ENCODE measurements around the gene PLPP2. TPM values are rescaled to one million over a fixed set of nuclear protein-coding genes. Genes with fewer than 3 reads are reported as not detected.

The PLPP2 gene
- total RNA-seq, 2 experiments from 2014 or later, result 0.36 TPM; not detected in 1

DNA sequence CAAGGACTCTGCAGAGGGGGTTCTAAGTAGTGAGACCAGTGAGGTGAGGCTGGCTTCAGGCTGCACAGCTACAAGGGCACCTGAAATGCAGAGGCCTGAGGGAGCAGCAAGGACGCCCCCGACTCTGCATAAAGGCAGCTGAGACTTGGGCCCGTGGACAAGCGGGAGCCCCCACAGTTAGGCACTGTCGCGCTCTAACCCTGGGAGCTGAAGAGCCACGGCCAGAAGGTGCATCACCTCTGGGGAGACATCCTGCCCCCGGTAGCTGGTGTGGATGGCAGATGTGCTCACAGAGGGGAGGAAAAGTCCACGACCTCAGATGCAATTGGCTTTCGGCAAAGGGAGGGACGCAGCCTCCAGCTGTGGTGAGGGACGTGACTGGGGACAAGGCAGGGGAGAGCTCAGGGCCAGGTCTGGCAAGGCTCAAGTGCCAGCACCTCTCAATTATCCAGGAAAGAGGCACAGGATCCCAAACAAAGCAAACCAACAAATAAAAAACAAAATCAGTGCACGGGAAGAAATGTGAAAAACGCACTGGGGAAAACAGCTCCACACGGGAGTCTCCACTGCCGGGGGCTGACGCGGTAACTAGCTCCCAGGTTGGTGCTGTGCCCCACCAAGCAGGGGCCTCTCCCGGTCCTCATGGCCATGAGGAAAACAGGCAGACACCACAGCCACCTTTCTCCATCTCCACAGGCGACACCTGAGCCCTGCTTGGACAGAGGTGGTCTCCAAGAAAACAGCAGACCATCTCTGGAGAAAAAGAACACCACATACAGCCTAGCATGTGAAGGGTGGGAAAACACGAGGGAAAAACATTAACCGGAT lies 23.0 kb upstream of the PLPP2 start:
- Mint-ChIP-seq H3K27me3 (no peaks in the 10 kb centered on the region), H3K4me1 (ENCODE audit: low read depth) (no peaks in the 10 kb centered on the region), H3K36me3 (ENCODE audit: low read depth) (peaks cover 23% of the 10 kb centered on the region), H3K9me3 (no peaks in the 10 kb centered on the region), H3K27ac (no peak overlapping the region), H3K4me3 (no peak overlapping the region)
- ATAC-seq (no peak), DNase-seq (no peak)
- ChIA-PET CTCF (no interaction called here), POLR2A (interaction anchor here (1.4 kb wide), 1 partner anchor 31 kb away, joined by 5 read pairs; the partner anchor contains the start of gene MIER2)
- TF ChIP-seq, protein P1, sequence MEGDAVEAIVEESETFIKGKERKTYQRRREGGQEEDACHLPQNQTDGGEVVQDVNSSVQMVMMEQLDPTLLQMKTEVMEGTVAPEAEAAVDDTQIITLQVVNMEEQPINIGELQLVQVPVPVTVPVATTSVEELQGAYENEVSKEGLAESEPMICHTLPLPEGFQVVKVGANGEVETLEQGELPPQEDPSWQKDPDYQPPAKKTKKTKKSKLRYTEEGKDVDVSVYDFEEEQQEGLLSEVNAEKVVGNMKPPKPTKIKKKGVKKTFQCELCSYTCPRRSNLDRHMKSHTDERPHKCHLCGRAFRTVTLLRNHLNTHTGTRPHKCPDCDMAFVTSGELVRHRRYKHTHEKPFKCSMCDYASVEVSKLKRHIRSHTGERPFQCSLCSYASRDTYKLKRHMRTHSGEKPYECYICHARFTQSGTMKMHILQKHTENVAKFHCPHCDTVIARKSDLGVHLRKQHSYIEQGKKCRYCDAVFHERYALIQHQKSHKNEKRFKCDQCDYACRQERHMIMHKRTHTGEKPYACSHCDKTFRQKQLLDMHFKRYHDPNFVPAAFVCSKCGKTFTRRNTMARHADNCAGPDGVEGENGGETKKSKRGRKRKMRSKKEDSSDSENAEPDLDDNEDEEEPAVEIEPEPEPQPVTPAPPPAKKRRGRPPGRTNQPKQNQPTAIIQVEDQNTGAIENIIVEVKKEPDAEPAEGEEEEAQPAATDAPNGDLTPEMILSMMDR (IDR thresholded peaks at IDR 0.05), result no peak
- intact Hi-C loops (cut with micrococcal nuclease), result no loop called here

DNA sequence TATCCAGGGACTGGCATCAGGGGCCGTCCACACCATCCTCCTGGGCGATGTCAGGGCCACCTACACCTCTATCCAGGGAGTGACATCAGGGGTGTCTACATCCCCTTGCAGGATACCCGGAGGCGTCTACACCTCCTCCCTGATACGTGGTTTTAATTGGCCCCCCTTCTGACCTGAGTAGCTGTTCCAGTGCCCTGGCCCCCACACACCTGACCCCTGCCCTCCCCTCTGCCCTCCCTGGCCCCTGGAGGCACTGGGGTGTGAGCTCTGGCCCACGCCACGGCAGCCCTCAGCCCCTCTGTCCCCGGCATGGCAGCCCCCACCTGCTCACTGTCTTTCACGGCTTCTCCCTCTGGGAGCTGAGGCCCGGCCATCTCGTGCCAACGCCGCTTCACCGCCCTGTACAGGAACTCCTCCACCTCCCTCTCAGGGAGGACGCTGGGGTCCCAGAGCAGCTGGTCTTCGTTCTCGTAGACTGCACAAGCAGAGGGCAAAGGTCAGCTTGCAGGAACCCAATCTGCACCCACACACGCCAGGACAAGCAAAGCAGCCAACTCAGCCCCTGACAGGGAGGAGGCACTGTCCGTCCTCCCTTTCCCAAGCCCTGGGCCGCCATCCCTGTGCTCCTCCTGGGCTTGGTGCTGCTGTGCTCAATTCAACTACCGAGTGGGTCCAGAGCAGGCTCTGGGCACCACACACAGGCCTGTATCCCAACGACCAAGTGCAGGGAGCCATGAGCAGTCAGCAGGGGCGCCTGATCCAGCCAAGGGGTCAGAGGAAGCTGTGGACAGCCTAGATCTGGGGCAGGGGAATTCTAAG lies 22.2 kb upstream of the PLPP2 start:
- ATAC-seq, result no peak
- ChIA-PET CTCF (no interaction called here), POLR2A (interaction anchor here (1.4 kb wide), 1 partner anchor 31 kb away, joined by 5 read pairs; the partner anchor contains the start of gene MIER2)
- DNase-seq, result no peak
- H3K27me3 Mint-ChIP-seq, result no peaks in the 10 kb centered on the region
- H3K4me3 Mint-ChIP-seq, result no peak overlapping the region
- peaks cover 20% of the 10 kb centered on the region for H3K36me3 Mint-ChIP-seq (ENCODE audit: low read depth)
- H3K9me3 Mint-ChIP-seq, result no peaks in the 10 kb centered on the region
- no peak overlapping the region for H3K27ac Mint-ChIP-seq
- H3K4me1 Mint-ChIP-seq (ENCODE audit: low read depth), result no peaks in the 10 kb centered on the region
- TF ChIP-seq, protein P1 (IDR thresholded peaks at IDR 0.05), result no peak
- intact Hi-C loops (cut with micrococcal nuclease), result no loop called here

DNA sequence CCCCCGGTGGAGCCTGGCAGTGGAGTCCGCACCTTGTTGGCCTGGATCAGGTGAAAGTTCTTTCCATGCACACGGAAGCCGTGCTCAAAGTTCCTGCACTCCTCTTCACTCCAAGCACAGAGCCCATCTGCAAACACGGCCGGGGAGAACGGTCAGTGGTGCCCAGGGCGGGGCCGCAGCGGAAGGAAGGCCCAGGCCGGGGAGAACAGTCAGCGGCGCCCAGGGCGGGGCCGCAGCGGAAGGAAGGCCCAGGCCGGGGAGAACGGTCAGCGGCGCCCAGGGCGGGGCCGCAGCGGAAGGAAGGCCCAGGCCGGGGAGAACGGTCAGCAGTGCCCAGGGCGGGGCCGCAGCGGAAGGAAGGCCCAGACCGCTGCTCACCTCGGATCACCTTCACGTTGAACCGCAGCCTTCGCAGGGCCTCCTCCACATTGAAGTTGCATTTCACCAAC lies 20.6 kb upstream of the PLPP2 start:
- Mint-ChIP-seq H3K4me1 (ENCODE audit: low read depth) (no peaks in the 10 kb centered on the region), H3K4me3 (no peak overlapping the region), H3K9me3 (no peaks in the 10 kb centered on the region), H3K36me3 (ENCODE audit: low read depth) (peaks cover 9% of the 10 kb centered on the region), H3K27ac (no peak overlapping the region), H3K27me3 (no peaks in the 10 kb centered on the region)
- intact Hi-C loops (cut with micrococcal nuclease), result no loop called here
- ATAC-seq, result no peak
- ChIA-PET CTCF (no interaction called here), POLR2A (no interaction called here)
- TF ChIP-seq, protein P1 (IDR thresholded peaks at IDR 0.05), result no peak
- no peak for DNase-seq

DNA sequence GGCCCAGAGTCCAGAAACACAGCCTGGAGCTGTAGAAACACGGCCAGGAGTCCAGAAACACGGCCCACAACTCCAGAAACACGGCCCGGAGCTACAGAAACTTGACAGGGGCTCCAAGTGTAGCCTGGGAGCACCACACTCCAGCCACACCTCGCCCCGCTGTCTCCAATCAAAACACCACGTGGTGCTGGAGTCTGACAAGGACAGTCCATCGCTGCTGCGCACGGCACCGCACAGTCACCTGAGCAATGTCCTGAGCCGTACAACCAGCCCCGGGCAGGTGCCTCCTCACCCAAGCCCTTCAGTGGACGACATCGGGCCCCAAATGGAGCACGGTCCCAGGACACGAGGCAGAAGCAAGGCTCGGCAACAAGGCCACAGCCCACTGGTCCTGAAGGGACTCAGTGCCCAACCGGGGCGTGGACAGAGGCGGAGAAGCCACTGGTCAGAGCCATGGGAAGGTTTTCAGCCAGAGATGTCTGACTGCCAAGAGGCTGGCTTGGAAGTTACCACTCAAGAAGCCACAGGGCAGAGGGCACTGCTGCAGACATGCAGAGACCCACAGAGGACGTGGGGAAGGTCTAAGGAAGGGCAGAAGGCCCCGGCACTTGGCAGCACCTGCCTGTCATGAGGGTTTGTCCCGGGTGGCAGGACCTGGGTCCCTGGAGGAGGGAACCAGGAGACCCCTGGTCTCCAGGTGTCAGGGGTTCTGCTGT lies 19.7 kb upstream of the PLPP2 start:
- ATAC-seq (no peak), DNase-seq (no peak)
- ChIA-PET CTCF (interaction anchor here (1.2 kb wide), 1 partner anchor 15 kb away, joined by 4 read pairs; no protein-coding TSS in a partner anchor), POLR2A (no interaction called here)
- Mint-ChIP-seq H3K27me3 (no peaks in the 10 kb centered on the region), H3K4me1 (ENCODE audit: low read depth) (no peaks in the 10 kb centered on the region), H3K9me3 (no peaks in the 10 kb centered on the region), H3K4me3 (no peak overlapping the region), H3K27ac (no peak overlapping the region), H3K36me3 (ENCODE audit: low read depth) (peaks cover 8% of the 10 kb centered on the region)
- TF ChIP-seq, protein P1 (IDR thresholded peaks at IDR 0.05), result no peak
- intact Hi-C loops (cut with micrococcal nuclease), result no loop called here
